Sigmoid colon (tissue), 7 donors: ENCODE results near the gene IL12RB1. TPM values are rescaled to one million over a fixed set of nuclear protein-coding genes. Genes with fewer than 3 reads are reported as not detected.

Source experiments
- DNase-seq: peaks from one replicate; pipeline ENCODE4 v3.0.0-alpha.2; 2019
- H3K27ac ChIP-seq, 4 donors: fragments of 200-600 bp; sonication (generic); one replicate each; pipeline ENCODE4 v1.5.1; 2016 to 2019; ENCODE audit warnings: mild to moderate bottlenecking in 1 of 4
- H3K27me3 ChIP-seq, 3 donors: fragments of 200-600 bp; sonication (generic); one replicate each; pipeline ENCODE4 v1.5.1; 2019; ENCODE audit warnings: mild to moderate bottlenecking in 1 of 3
- H3K36me3 ChIP-seq, 4 donors: fragments of 200-600 bp; sonication (generic); one replicate each; pipeline ENCODE4 v1.5.1; 2016 to 2019
- H3K4me1 ChIP-seq, 4 donors: fragments of 200-600 bp; sonication (generic); one replicate each; pipeline ENCODE4 v1.5.1; 2017 to 2019
- H3K4me3 ChIP-seq, 4 donors: fragments of 200-600 bp; sonication (generic); one replicate each; pipeline ENCODE4 v1.5.1; 2017 to 2019; ENCODE audit warnings: mild to moderate bottlenecking in 2 of 4, moderate library complexity in 1 of 4
- H3K9me3 ChIP-seq, 4 donors: fragments of 200-600 bp in 3 of 4; sonication (generic) in 3 of 4; one replicate each; pipeline versions ENCODE4 v1.5.1 to v1.6.1; 2013 to 2019
- CTCF ChIP-seq, 4 experiments: fragments of 450-650 bp in 3 of 4; fragments of 200-600 bp in 1 of 4; IDR thresholded peaks; one replicate each; pipeline ENCODE4 v1.5.1; 2016 to 2019; ENCODE audit warnings: antibody characterized with exemption in 4 of 4, mild to moderate bottlenecking in 3 of 4, moderate library complexity in 2 of 4
- EP300 ChIP-seq, 4 donors: sonication (generic); formaldehyde crosslinking; IDR thresholded peaks; one replicate each; pipeline ENCODE4 v1.6.1; 2017; ENCODE audit warnings: antibody characterized with exemption in 4 of 4
- POLR2A ChIP-seq, 2 donors: fragments of 450-650 bp; IDR thresholded peaks; one replicate each; pipeline ENCODE4 v1.6.1; 2016; ENCODE audit warnings: antibody characterized with exemption in 2 of 2, mild to moderate bottlenecking in 2 of 2, moderate library complexity in 2 of 2
- POLR2AphosphoS5 ChIP-seq, 4 donors: sonication (generic); formaldehyde crosslinking; IDR thresholded peaks; one replicate each; pipeline ENCODE4 v1.6.1; 2017; ENCODE audit warnings: antibody characterized with exemption in 4 of 4
- WGBS, 2 donors: extraction: QIAGEN DNeasy Blood & Tissue Kit; methylation state at CpG; one replicate each; pipeline ENCODE4 v1.1.7; 2013; 5-methylcytosine and 5-hydroxymethylcytosine counted together
- intact Hi-C: fragments of 100-400 bp; cut with DNase I; formaldehyde crosslinking; loops from one replicate; pipeline ENCODE4 v1.15.1; 2023
- polyA plus RNA-seq, 3 donors: library from polyadenylated mRNA; stranded (reverse); fragments of 200-250 nt; gene quantifications; one replicate each; pipeline ENCODE4 v1.2.3, GENCODE V29; 2013
- total RNA-seq, 4 donors: library from RNA; depleted of rRNA; stranded (reverse); fragments of >200 nt; gene quantifications; one replicate each; pipeline ENCODE4 v1.1.0, GENCODE V29; 2016
- donor health status: healthy with polysubstance abuse.
- donor health status: Bipolar disorder and iron deficiency.
- donor health status: healthy.

Gene IL12RB1
- total RNA-seq (1 to 10 TPM in 2 of 4 donors, under 1 TPM in 1, not detected in 1; 0.99 to 2.2 (median 1.4) TPM), polyA plus RNA-seq (1 to 10 TPM; 1.8 to 6.0 (median 5.9) TPM)

GRCh38 chr19:18086590-18087138, at the start of gene IL12RB1:
IL12RB1 (minus strand) TSS chr19:18086934; CDS start chr19:18086823, 111 bp downstream.
- Histone ChIP-seq H3K27me3 (no peaks in the 10 kb centered on the region), H3K36me3 (no peaks in the 10 kb centered on the region), H3K4me3 (peak within 1 kb of the TSS in 2 of 4 donors; percentile 28 to 38), H3K4me1 (no peaks in the 10 kb centered on the region), H3K9me3 (no peaks in the 10 kb centered on the region), H3K27ac (peak within 1 kb of the TSS in 1 of 4 donors; percentile 47)
- intact Hi-C loops = no loop called here
- 30 to 44% methylated on average over 12 of the region's 12 CpGs for WGBS, 2 donors
- no peak for DNase-seq
- no peak for TF ChIP-seq EP300 (IDR thresholded peaks at IDR 0.05)
- TF ChIP-seq POLR2A (IDR thresholded peaks at IDR 0.05) = no peak
- TF ChIP-seq POLR2AphosphoS5 (IDR thresholded peaks at IDR 0.05) = no peak
- no peak for TF ChIP-seq CTCF (IDR thresholded peaks at IDR 0.05)

- no peaks in the 10 kb centered on the region for H3K27me3 ChIP-seq
- H3K4me1 ChIP-seq = no peaks in the 10 kb centered on the region
- intact Hi-C loops = no loop called here
- no peak for DNase-seq
- no peak overlapping the region for H3K4me3 ChIP-seq
- TF ChIP-seq POLR2AphosphoS5 (IDR thresholded peaks at IDR 0.05) (no peak), EP300 (IDR thresholded peaks at IDR 0.05) (no peak), POLR2A (IDR thresholded peaks at IDR 0.05) (no peak), CTCF (IDR thresholded peaks at IDR 0.05) (no peak)
- H3K27ac ChIP-seq = no peak overlapping the region
- H3K36me3 ChIP-seq = peaks cover 0 to 46% (median 0%) of the 10 kb centered on the region in 4 donors
- H3K9me3 ChIP-seq = no peaks in the 10 kb centered on the region
- whole genome bisulfite sequencing, 2 donors = 45 to 85% methylated on average over 18 of the region's 18 CpGs
These were observed 49.2 kb upstream of the IL12RB1 start for GRCh38 chr19:18135712-18136584.

GRCh38 chr19:18131841-18132596, 45.3 kb upstream of the IL12RB1 start:
- TF ChIP-seq POLR2A (IDR thresholded peaks at IDR 0.05) = no peak
- no peak for TF ChIP-seq CTCF (IDR thresholded peaks at IDR 0.05)
- TF ChIP-seq POLR2AphosphoS5 (IDR thresholded peaks at IDR 0.05) = no peak
- TF ChIP-seq EP300 (IDR thresholded peaks at IDR 0.05) = no peak
- no peaks in the 10 kb centered on the region for H3K9me3 ChIP-seq
- no peak overlapping the region for H3K27ac ChIP-seq
- no peak for DNase-seq
- no peak overlapping the region for H3K4me3 ChIP-seq
- no peaks in the 10 kb centered on the region for H3K27me3 ChIP-seq
- 89% methylated on average over 31 of the region's 31 CpGs for WGBS, 2 donors
- no peaks in the 10 kb centered on the region for H3K4me1 ChIP-seq
- peaks cover 0 to 48% (median 0%) of the 10 kb centered on the region in 4 donors for H3K36me3 ChIP-seq
- intact Hi-C loops = no loop called here

- intact Hi-C loops = no loop called here
- Histone ChIP-seq H3K4me3 (no peak overlapping the region), H3K27ac (no peak overlapping the region), H3K4me1 (no peaks in the 10 kb centered on the region), H3K36me3 (peaks cover 0 to 40% (median 0%) of the 10 kb centered on the region in 4 donors), H3K9me3 (no peaks in the 10 kb centered on the region), H3K27me3 (no peaks in the 10 kb centered on the region)
- TF ChIP-seq CTCF (IDR thresholded peaks at IDR 0.05) (no peak), EP300 (IDR thresholded peaks at IDR 0.05) (no peak), POLR2A (IDR thresholded peaks at IDR 0.05) (no peak), POLR2AphosphoS5 (IDR thresholded peaks at IDR 0.05) (no peak)
- WGBS, 2 donors = 94 to 97% methylated on average over 21 of the region's 21 CpGs
- DNase-seq = no peak
These were observed 43.9 kb upstream of the IL12RB1 start for GRCh38 chr19:18130523-18131242.
